ENCODE results near the gene NBPF3.

The NBPF3 gene

GRCh38 chr1:21520899-21521716, 81.2 kb downstream of the NBPF3 start:
- no peak for FAIRE-seq

- no peak for FAIRE-seq
Observed at GRCh38 chr1:21521717-21522060, 81.8 kb downstream of the NBPF3 start.

GRCh38 chr1:21522525-21523038, 82.6 kb downstream of the NBPF3 start:
- FAIRE-seq = no peak

- FAIRE-seq = no peak
Observed at GRCh38 chr1:21523297-21523813, 83.4 kb downstream of the NBPF3 start.

- FAIRE-seq = no peak
Observed at GRCh38 chr1:21524220-21524619, 84.3 kb downstream of the NBPF3 start.

- no peak for FAIRE-seq
Observed at GRCh38 chr1:21524686-21525339, 84.9 kb downstream of the NBPF3 start.

GRCh38 chr1:21525340-21525717, 85.4 kb downstream of the NBPF3 start:
- FAIRE-seq = no peak

- FAIRE-seq = no peak
Observed at GRCh38 chr1:21526441-21526840, 86.5 kb downstream of the NBPF3 start.

GRCh38 chr1:21530368-21531016, 90.6 kb downstream of the NBPF3 start:
- FAIRE-seq = no peak

GRCh38 chr1:21531241-21531640, 91.3 kb downstream of the NBPF3 start:
- FAIRE-seq = no peak

GRCh38 chr1:21532496-21532895, 92.6 kb downstream of the NBPF3 start:
- no peak for FAIRE-seq

GRCh38 chr1:21532992-21533534, 93.1 kb downstream of the NBPF3 start:
- FAIRE-seq = no peak

- FAIRE-seq = no peak
Observed at GRCh38 chr1:21534146-21534545, 94.2 kb downstream of the NBPF3 start.

Measured in colon (tissue), 2 donors.